Urothelium cell line (cell line): ENCODE results near the gene SLC25A23.
"Not testable (repeated sequence)": the region's sequence is repeated elsewhere in the genome, so short reads cannot be mapped to it uniquely, and the experiment has no call there.

ENCODE experiments used
- DNase-seq: peaks from one replicate; pipeline ENCODE4 v3.0.0; 2011; ENCODE audit warnings: low spot score, mixed read lengths
- FAIRE-seq: peaks from 2 replicates; lab custom pipeline; 2011; peaks lifted over from hg19 to GRCh38; lab: Jason Lieb, UNC

Gene SLC25A23

GRCh38 chr19:6406401-6406800, 53.2 kb downstream of the SLC25A23 start:
- DNase-seq (no peak), FAIRE-seq (no peak)

GRCh38 chr19:6402837-6403608, 56.6 kb downstream of the SLC25A23 start:
- no peak for DNase-seq

GRCh38 chr19:6402058-6402457, 57.5 kb downstream of the SLC25A23 start:
- FAIRE-seq (no peak), DNase-seq (no peak)

More at GRCh38 chr19:6402837-6403608, 56.6 kb downstream of the SLC25A23 start:
- FAIRE-seq: no peak

GRCh38 chr19:6400062-6400944, 59.3 kb downstream of the SLC25A23 start:
- not testable (repeated sequence) for FAIRE-seq, DNase-seq

- no peak for DNase-seq
- FAIRE-seq: no peak
Measured at GRCh38 chr19:6396305-6396704, 63.3 kb downstream of the SLC25A23 start.

DNA sequence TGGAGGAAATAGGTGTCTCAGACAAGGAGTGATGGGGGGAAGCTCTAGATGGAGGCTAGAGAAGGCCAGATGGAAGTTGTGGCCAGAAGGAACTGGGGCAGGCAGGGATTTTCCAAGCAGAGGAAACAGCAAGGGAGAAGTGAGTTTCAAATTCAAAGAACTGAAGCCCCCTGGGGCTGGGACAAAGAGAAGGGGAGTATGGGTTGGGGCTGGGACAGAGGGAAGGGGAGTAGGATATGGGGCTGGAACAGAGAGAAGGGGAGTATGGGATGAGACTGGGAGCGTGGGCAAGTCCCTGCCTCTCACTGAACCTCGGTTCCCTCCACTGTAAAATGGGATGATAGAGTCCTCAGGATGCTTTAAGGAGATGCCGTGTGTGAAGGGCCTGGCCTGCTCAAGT, 64.8 kb downstream of the SLC25A23 start:
- FAIRE-seq (no peak), DNase-seq (no peak)

DNA sequence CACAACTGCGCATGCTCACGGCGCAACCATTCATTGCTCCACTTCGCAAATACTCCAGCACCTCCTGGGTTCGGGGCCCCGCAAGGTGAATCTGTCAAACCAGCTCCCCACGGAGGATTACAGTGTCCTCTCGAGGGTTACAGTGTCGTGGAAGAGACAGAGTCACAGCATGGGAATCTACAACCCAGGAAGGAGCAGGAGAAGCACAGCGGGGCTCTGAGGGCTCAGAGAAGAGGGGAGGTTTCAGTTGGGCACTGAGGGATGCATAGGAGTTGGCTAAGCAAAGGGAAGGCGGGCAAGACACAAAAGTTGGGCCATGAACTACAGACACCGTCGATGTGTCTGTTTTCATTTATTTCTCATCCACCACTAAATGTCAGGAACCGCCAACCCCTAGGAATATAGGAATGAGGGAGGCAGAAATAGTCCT, 65.6 kb downstream of the SLC25A23 start:
- DNase-seq (no peak), FAIRE-seq (no peak)

GRCh38 chr19:6393074-6393982, 66.3 kb downstream of the SLC25A23 start, which contains the start of gene GTF2F1:
GTF2F1 (minus strand) TSS chr19:6393164; CDS start chr19:6392995, 169 bp downstream.
- DNase-seq (peak; percentile 95), FAIRE-seq (peak; percentile 53)

DNA sequence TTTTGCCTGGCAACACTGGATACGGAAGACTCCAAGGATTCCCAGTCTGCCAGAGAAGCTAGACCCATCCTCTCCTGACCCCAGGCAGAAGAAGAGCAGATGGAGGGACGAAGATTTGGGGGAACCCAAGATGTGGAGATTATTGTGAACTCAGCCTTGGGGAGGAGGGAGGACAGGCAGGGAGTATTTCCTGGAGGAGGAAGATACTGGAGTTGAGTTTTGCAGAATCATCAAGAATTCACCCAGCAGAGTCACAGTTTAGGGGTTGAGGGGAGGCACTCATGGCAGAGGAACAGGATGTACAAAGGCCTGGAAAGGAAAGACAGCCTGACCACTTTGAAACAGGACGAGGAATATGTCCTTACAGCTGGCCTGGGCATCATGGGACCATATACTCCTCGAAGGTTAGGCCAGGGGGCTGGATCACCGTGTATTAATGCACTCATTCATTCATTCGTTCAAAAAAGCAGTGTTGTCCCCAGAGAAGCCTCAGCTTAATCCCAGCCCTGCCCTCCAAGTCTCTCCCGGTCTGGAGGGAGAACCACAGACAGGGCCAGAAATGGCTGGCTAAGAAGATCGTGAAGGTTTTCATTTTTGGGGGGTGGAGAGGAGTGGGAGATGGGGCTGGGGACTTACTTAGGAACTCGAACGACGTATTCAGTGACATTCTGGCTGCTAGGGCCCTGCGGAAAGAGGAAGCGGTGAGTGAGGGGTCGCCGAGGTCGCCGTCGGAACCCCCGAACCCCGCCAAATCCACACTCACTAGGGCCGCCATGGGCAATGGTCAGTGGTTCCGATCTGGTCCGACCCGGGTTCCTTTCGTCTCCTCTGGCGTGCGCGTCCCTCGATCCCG, 67.1 kb downstream of the SLC25A23 start:
- FAIRE-seq (no peak), DNase-seq (no peak)
